Tibial nerve (tissue), 3 donors: Measurements from ENCODE around the gene CLDN1.

Source experiments
- EP300 ChIP-seq, 2 donors: sonication (generic); formaldehyde crosslinking; IDR thresholded peaks; one replicate each; pipeline ENCODE4 v1.6.1; 2017; ENCODE audit warnings: antibody characterized with exemption in 2 of 2, mild to moderate bottlenecking in 1 of 2
- POLR2A ChIP-seq, 2 donors: fragments of 450-650 bp; IDR thresholded peaks; one replicate each; pipeline ENCODE4 v1.6.1; 2017; ENCODE audit warnings: antibody characterized with exemption in 2 of 2, mild to moderate bottlenecking in 2 of 2, moderate library complexity in 2 of 2

DNA sequence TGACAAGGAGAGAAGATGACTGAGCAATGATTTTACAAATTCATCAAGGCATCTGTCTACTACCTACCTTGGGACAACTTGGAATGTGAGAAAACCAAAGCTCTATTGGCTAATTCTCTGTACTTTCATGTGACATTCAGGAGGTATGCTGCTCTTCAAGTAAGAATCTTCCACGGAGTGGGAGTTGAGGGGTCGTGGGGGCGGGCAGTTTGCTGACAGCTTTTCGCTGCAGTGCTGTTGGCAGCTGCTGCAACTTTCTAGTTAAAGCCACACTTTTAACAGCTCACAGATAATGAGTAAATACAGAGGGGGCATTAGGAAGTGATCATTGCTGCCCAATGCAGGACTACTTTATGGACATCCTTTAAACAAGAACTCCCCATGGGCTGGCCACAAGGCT lies 22.3 kb downstream of the CLDN1 start:
- TF ChIP-seq POLR2A (IDR thresholded peaks at IDR 0.05) (no peak), EP300 (IDR thresholded peaks at IDR 0.05) (no peak)
